MM.1S (cell line): ENCODE results near the gene POLG2.

Source experiments
- DNase-seq: peaks from one replicate; pipeline ENCODE4 v3.0.0-alpha.2; 2015
- H2AFZ ChIP-seq: fragments of 300-600 bp; sonication (generic); 2 replicates; pipeline ENCODE4 v1.6.0; 2016; ENCODE audit warnings: antibody characterized with exemption, low read length
- H3F3A ChIP-seq: fragments of 300-600 bp; sonication (generic); 2 replicates; pipeline ENCODE4 v1.6.1; 2016; ENCODE audit warnings: mild to moderate bottlenecking, antibody characterized with exemption, low read length, moderate library complexity, mixed read lengths; ENCODE audit not compliant: insufficient read depth
- H3K27ac ChIP-seq: fragments of 300-600 bp; sonication (generic); 2 replicates; pipeline ENCODE4 v1.5.1; 2016; ENCODE audit warnings: mild to moderate bottlenecking, low read length
- H3K27me3 ChIP-seq: fragments of 300-600 bp; sonication (generic); replicated peaks from 2 replicates; pipeline ENCODE4 v1.6.0; 2016; ENCODE audit warnings: low read length; ENCODE audit not compliant: insufficient read depth
- H3K36me3 ChIP-seq: fragments of 300-600 bp; sonication (generic); replicated peaks from 2 replicates; pipeline ENCODE4 v1.6.1; 2016; ENCODE audit warnings: mild to moderate bottlenecking, low read length, mixed read lengths; ENCODE audit not compliant: insufficient read depth
- H3K4me1 ChIP-seq: fragments of 300-600 bp; sonication (generic); 2 replicates; pipeline ENCODE4 v1.6.1; 2016; ENCODE audit warnings: low read length, mixed read lengths
- H3K4me2 ChIP-seq: fragments of 300-600 bp; sonication (generic); 2 replicates; pipeline ENCODE4 v1.6.0; 2016; ENCODE audit warnings: low read depth, low read length
- H3K4me3 ChIP-seq: fragments of 300-600 bp; sonication (generic); 2 replicates; pipeline ENCODE4 v1.5.1; 2016; ENCODE audit warnings: low read length, mixed read lengths
- H3K79me2 ChIP-seq: fragments of 300-600 bp; sonication (generic); 2 replicates; pipeline ENCODE4 v1.6.1; 2016; ENCODE audit warnings: mixed run types, low read length, mixed read lengths
- H3K9ac ChIP-seq: fragments of 300-600 bp; sonication (generic); 2 replicates; pipeline ENCODE4 v1.6.1; 2016; ENCODE audit warnings: low read length, mixed read lengths
- H3K9me2 ChIP-seq: fragments of 300-600 bp; sonication (generic); replicated peaks from 2 replicates; pipeline ENCODE4 v1.6.1; 2016; ENCODE audit warnings: mild to moderate bottlenecking, low read length, mixed read lengths; ENCODE audit not compliant: insufficient read depth
- H3K9me3 ChIP-seq: fragments of 300-600 bp; sonication (generic); replicated peaks from 2 replicates; pipeline ENCODE4 v1.6.1; 2016; ENCODE audit warnings: mild to moderate bottlenecking, low read length, mixed read lengths; ENCODE audit not compliant: insufficient read depth
- H4K20me1 ChIP-seq: fragments of 300-600 bp; sonication (generic); 2 replicates; pipeline ENCODE4 v1.6.1; 2016; ENCODE audit warnings: mild to moderate bottlenecking, low read length, moderate library complexity, mixed read lengths; ENCODE audit not compliant: insufficient read depth
- CTCF ChIP-seq: fragments of 300-600 bp; sonication (generic); IDR thresholded peaks from 2 replicates; pipeline ENCODE4 v1.5.1; 2016; ENCODE audit warnings: antibody characterized with exemption, low read length, mixed read lengths
- EZH2 ChIP-seq: fragments of 300-600 bp; sonication (generic); optimal IDR thresholded peaks from 2 replicates; pipeline ENCODE3; 2017; ENCODE audit warnings: low read depth, mild to moderate bottlenecking, antibody characterized with exemption, low read length, mixed read lengths
- EZH2phosphoT487 ChIP-seq: fragments of 300-600 bp; sonication (generic); IDR thresholded peaks from 2 replicates; pipeline ENCODE4 v1.6.1; 2018; ENCODE audit warnings: antibody characterized with exemption, low read length

POLG2 gene

GRCh38 chr17:64428406-64428805 lies 68.4 kb downstream of the POLG2 start:
- H3K36me3 ChIP-seq: no peaks in the 10 kb centered on the region
- TF ChIP-seq EZH2 (no peak), CTCF (no peak), EZH2phosphoT487 (no peak)
- no peak overlapping the region for H2AFZ ChIP-seq
- H3K27me3 ChIP-seq: no peaks in the 10 kb centered on the region
- H3K4me3 ChIP-seq: no peak overlapping the region
- no peaks in the 10 kb centered on the region for H3K4me1 ChIP-seq
- no peaks in the 10 kb centered on the region for H3K9me2 ChIP-seq
- H3K79me2 ChIP-seq: no peaks in the 10 kb centered on the region
- no peak overlapping the region for H3K4me2 ChIP-seq
- H3F3A ChIP-seq: no peaks in the 10 kb centered on the region
- no peaks in the 10 kb centered on the region for H3K9me3 ChIP-seq
- H3K27ac ChIP-seq: no peak overlapping the region
- no peak overlapping the region for H3K9ac ChIP-seq
- H4K20me1 ChIP-seq: no peaks in the 10 kb centered on the region
- DNase-seq: no peak
